Pons (tissue), 1 donor: ENCODE data around the gene MYL12A.
"Not testable (repeated sequence)": the region's sequence is repeated elsewhere in the genome, so short reads cannot be mapped to it uniquely, and the experiment has no call there.

Experiments used
- DNase-seq: peaks from one replicate; pipeline ENCODE4 v3.0.0-alpha.2; 2016; ENCODE audit warnings: low spot score

Gene MYL12A

GRCh38 chr18:3247240-3248061 lies at the start of gene MYL12A:
TSS of gene MYL12A (plus strand) at chr18:3247801. CDS start at chr18:3253248, 5,447 bp downstream.
- DNase-seq, result peak; percentile 97

GRCh38 chr18:3198260-3198860 lies 49.2 kb upstream of the MYL12A start:
- DNase-seq, result not testable (repeated sequence)

- DNase-seq, result no peak
Measured at GRCh38 chr18:3199942-3200645, 47.5 kb upstream of the MYL12A start.

- no peak for DNase-seq
Measured at GRCh38 chr18:3205239-3205638, 42.4 kb upstream of the MYL12A start.

GRCh38 chr18:3207565-3207964 lies 40.0 kb upstream of the MYL12A start:
- DNase-seq, result no peak

GRCh38 chr18:3209859-3210569 lies 37.6 kb upstream of the MYL12A start:
- DNase-seq, result no peak

GRCh38 chr18:3211236-3211992 lies 36.2 kb upstream of the MYL12A start:
- DNase-seq, result peak; percentile 41

- DNase-seq, result no peak
Measured at GRCh38 chr18:3212657-3213056, 34.9 kb upstream of the MYL12A start.

GRCh38 chr18:3213300-3214059 lies 34.1 kb upstream of the MYL12A start:
- no peak for DNase-seq

GRCh38 chr18:3214855-3215637 lies 32.6 kb upstream of the MYL12A start:
- DNase-seq, result no peak

- DNase-seq, result no peak
Measured at GRCh38 chr18:3216987-3217386, 30.6 kb upstream of the MYL12A start.

- DNase-seq, result no peak
Measured at GRCh38 chr18:3217948-3218647, 29.5 kb upstream of the MYL12A start.

GRCh38 chr18:3218819-3219218 lies 28.8 kb upstream of the MYL12A start:
- peak; percentile 18 for DNase-seq

GRCh38 chr18:3219241-3219630 lies 28.4 kb upstream of the MYL12A start:
- DNase-seq, result no peak

GRCh38 chr18:3219631-3220335 lies 27.8 kb upstream of the MYL12A start, which contains the start of gene MYOM1:
TSS of gene MYOM1 (minus strand) at chr18:3219968. CDS start at chr18:3215223, 4,745 bp downstream.
- peak; percentile 28 for DNase-seq

GRCh38 chr18:3220868-3221267 lies 26.7 kb upstream of the MYL12A start:
- DNase-seq, result not testable (repeated sequence)

GRCh38 chr18:3221496-3221895 lies 26.1 kb upstream of the MYL12A start:
- DNase-seq, result no peak

GRCh38 chr18:3223356-3223755 lies 24.2 kb upstream of the MYL12A start:
- no peak for DNase-seq

GRCh38 chr18:3224223-3224622 lies 23.4 kb upstream of the MYL12A start:
- DNase-seq, result no peak
